Heart right ventricle (tissue), 16 donors: ENCODE measurements around the gene TMEM191C. TPM values are rescaled to one million over a fixed set of nuclear protein-coding genes. Genes with fewer than 3 reads are reported as not detected.

Experiments
- ATAC-seq, 8 donors: fragments of 200-7000 bp; cut with Tn5 transposase; one replicate each; pipeline ENCODE4 v1.9.1; 2020; ENCODE audit warnings: mild to moderate bottlenecking in 8 of 8, moderate library complexity in 8 of 8, moderate number of reproducible peaks in 1 of 8
- DNase-seq, 2 donors: peaks; one replicate each; pipeline ENCODE4 v3.0.0-alpha.2; 2020
- H3K27ac ChIP-seq, 10 donors: fragments of 200-600 bp; sonication (generic) in 2 of 10; one replicate each; pipeline versions ENCODE4 v1.5.0 to v1.8.0; 2020 to 2022; ENCODE audit warnings: mild to moderate bottlenecking in 3 of 10
- H3K27me3 ChIP-seq, 7 donors: fragments of 200-600 bp; one replicate each; pipeline ENCODE4 v1.8.0; 2021 to 2022; ENCODE audit warnings: mild to moderate bottlenecking in 2 of 7
- H3K36me3 ChIP-seq, 9 donors: fragments of 200-600 bp; sonication (generic) in 1 of 9; one replicate each; pipeline versions ENCODE4 v1.5.0 to v1.8.0; 2020 to 2022; ENCODE audit warnings: mild to moderate bottlenecking in 2 of 9
- H3K4me1 ChIP-seq, 9 donors: fragments of 200-600 bp; sonication (generic) in 1 of 9; one replicate each; pipeline versions ENCODE4 v1.5.0 to v1.8.0; 2020 to 2022; ENCODE audit warnings: mild to moderate bottlenecking in 4 of 9
- H3K4me3 ChIP-seq, 10 donors: fragments of 200-600 bp; sonication (generic) in 2 of 10; one replicate each; pipeline versions ENCODE4 v1.5.0 to v1.8.0; 2020 to 2022; ENCODE audit warnings: mild to moderate bottlenecking in 7 of 10, moderate library complexity in 2 of 10
- H3K9me3 ChIP-seq, 11 donors: fragments of 200-600 bp in 10 of 11; sonication (generic) in 2 of 11; one replicate each; pipeline versions ENCODE4 v1.5.0 to v1.8.0; 2013 to 2022; ENCODE audit warnings: mild to moderate bottlenecking in 2 of 11, control low read depth in 1 of 11, moderate library complexity in 1 of 11
- WGBS, 2 donors: extraction: QIAGEN DNeasy Blood & Tissue Kit; methylation state at CpG; one replicate each; pipeline ENCODE4 v1.1.7; 2013; ENCODE audit warnings: inconsistent platforms in 1 of 2; 5-methylcytosine and 5-hydroxymethylcytosine counted together
- intact Hi-C, 10 donors: fragments of 100-400 bp; cut with DNase I; formaldehyde crosslinking; loops; one replicate each; pipeline versions ENCODE4 v1.11.1 to v1.14.2; 2022
- polyA plus RNA-seq, 2 donors: library from polyadenylated mRNA; stranded (reverse); fragments of 200-250 nt; gene quantifications; one replicate each; pipeline ENCODE4 v1.2.3, GENCODE V29; 2013
- total RNA-seq, 10 donors: library from RNA; stranded (reverse); fragmentation: NEBNext Ultra II Directional in 3 of 10; extraction: Animal tissue kit (Norgen Biotek cat#: 25700) in 3 of 10; gene quantifications; one replicate each; pipeline versions ENCODE4 v1.2.1 to v1.2.4, GENCODE V29; 2021 to 2023
- TF ChIP-seq, protein P1 (sequence below), 9 donors: fragments of 200-600 bp; sonication (generic) in 2 of 9; IDR thresholded peaks; one replicate each; pipeline versions ENCODE4 v1.5.0 to v1.8.0; 2021 to 2022; ENCODE audit warnings: antibody characterized with exemption in 9 of 9, mild to moderate bottlenecking in 5 of 9, moderate library complexity in 1 of 9
- donor health status: Arrhythmogenic right ventricular cardiomyopathy.
- donor health status: ischemic (EF 13 %, LVEDD 7.1; RV severe dilation, severe dysfunction).
- donor health status: healthy with polysubstance abuse.
- donor health status: DM: no; HTN: yes; CAD: no.
- donor health status: DM: no; HTN: no; CAD: no.
- donor health status: ischemic (EF 25% LVEDD 6.9; RV normal size, moderate dysfunction).
- donor health status: ischemic (EF 25% LVEDD 5.7; RV mildly dilated, moderate dysfunction).
- donor health status: healthy.
- donor health status: DM: yes; HTN: yes; CAD: no.
- donor health status: Ischemic cardiomyopathy.
- donor health status: ischemic (EF 35%, LVEDD 5.7; RV mildly dilated, moderate dysfunction).
- donor health status: nonischemic (EF 11% LVEDD 7.7; RV severe dilation, severe dysfunction).
- donor health status: DM: yes; HTN: yes; CAD: no.
- donor health status: PGD.
- donor health status: ischemic (EF 29% LVEDD 5.4; RV normal size, mild dysfunction).
- donor health status: nonischemic (EF 23%, LVEDD 6.1; RV moderate dilation, normal function).

Gene TMEM191C
- total and polyA plus RNA-seq, 12 donors = 0.26 to 1.8 (median 0.85) TPM; not detected in 2

GRCh38 chr22:21446827-21447690 is 20.1 kb upstream of the TMEM191C start:
- intact Hi-C loops = no loop called here
- no peak for ATAC-seq
- Histone ChIP-seq H3K36me3 (peaks cover 0 to 46% (median 14%) of the 10 kb centered on the region in 9 donors), H3K27me3 (no peaks in the 10 kb centered on the region), H3K4me3 (no peak overlapping the region), H3K4me1 (peaks cover 0 to 12% (median 0%) of the 10 kb centered on the region in 9 donors), H3K27ac (no peak overlapping the region), H3K9me3 (no peaks in the 10 kb centered on the region)
- TF ChIP-seq, protein P1, sequence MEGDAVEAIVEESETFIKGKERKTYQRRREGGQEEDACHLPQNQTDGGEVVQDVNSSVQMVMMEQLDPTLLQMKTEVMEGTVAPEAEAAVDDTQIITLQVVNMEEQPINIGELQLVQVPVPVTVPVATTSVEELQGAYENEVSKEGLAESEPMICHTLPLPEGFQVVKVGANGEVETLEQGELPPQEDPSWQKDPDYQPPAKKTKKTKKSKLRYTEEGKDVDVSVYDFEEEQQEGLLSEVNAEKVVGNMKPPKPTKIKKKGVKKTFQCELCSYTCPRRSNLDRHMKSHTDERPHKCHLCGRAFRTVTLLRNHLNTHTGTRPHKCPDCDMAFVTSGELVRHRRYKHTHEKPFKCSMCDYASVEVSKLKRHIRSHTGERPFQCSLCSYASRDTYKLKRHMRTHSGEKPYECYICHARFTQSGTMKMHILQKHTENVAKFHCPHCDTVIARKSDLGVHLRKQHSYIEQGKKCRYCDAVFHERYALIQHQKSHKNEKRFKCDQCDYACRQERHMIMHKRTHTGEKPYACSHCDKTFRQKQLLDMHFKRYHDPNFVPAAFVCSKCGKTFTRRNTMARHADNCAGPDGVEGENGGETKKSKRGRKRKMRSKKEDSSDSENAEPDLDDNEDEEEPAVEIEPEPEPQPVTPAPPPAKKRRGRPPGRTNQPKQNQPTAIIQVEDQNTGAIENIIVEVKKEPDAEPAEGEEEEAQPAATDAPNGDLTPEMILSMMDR (IDR thresholded peaks at IDR 0.05) = no peak
- DNase-seq = peak in 1 of 2 donors; percentile 2
- WGBS, 2 donors = 94 to 95% methylated on average over 33 of the region's 33 CpGs

- intact Hi-C loops = no loop called here
- WGBS, 2 donors = 86 to 90% methylated on average over 22 of the region's 22 CpGs
- Histone ChIP-seq H3K36me3 (peaks cover 0 to 46% (median 14%) of the 10 kb centered on the region in 9 donors), H3K4me1 (peaks cover 0 to 10% (median 0%) of the 10 kb centered on the region in 9 donors), H3K27ac (no peak overlapping the region), H3K27me3 (no peaks in the 10 kb centered on the region), H3K4me3 (no peak overlapping the region), H3K9me3 (no peaks in the 10 kb centered on the region)
- ATAC-seq (no peak), DNase-seq (peak; percentile 2 to 11)
- TF ChIP-seq, protein P1 (IDR thresholded peaks at IDR 0.05) = no peak
Measured at GRCh38 chr22:21447694-21448402, 19.3 kb upstream of the TMEM191C start.

DNA sequence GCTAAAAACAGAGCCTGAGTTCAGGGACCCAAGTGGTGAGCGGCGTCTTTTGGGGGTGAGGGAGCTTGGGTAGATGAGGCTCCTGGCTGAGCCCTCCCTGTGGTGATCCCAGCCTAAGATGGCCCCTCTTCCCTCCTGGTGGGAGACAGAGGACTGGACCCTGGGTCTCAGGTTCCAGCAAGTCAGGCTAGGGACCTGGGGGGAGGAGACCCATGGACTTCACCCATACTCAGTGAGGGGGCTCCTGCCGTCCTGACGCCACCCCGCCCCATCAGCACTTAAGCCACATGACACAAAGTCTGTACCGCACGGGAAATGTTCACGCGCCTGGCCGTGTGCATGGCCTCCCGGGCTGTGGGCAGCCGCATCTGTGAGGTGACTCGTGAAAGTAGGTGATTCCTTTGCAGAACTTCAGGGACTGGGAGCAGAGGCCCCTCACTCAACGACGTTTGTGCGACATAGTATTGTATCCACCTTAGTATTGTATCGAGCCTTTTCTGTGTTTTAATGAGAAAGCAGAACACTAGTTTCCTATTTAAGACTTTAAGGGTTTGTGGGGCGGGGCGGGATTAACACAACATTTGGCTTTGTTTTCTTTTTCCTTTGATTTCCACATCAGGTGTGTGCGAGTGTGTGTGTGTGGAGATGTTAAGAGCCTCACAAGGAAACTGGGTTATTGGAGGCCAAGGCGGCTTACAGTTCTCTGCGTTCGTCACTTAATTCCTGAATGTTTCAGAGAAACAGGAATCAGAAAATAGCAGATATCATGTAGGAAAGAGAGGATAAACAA is 18.4 kb upstream of the TMEM191C start:
- Histone ChIP-seq H3K27me3 (no peaks in the 10 kb centered on the region), H3K36me3 (peaks cover 0 to 39% (median 14%) of the 10 kb centered on the region in 9 donors), H3K27ac (no peak overlapping the region), H3K4me1 (peaks cover 0 to under 1% (median 0%) of the 10 kb centered on the region in 9 donors), H3K4me3 (no peak overlapping the region), H3K9me3 (no peaks in the 10 kb centered on the region)
- TF ChIP-seq, protein P1 (IDR thresholded peaks at IDR 0.05) = no peak
- WGBS, 2 donors = 92 to 93% methylated on average over 23 of the region's 23 CpGs
- ATAC-seq (no peak), DNase-seq (peak in 1 of 2 donors; percentile 2)
- intact Hi-C loops = no loop called here
